Stimulated activated naive CD4-positive, alpha-beta T cell (primary cell): ENCODE data around the gene LIN7B.
"Not testable (repeated sequence)": the region's sequence is repeated elsewhere in the genome, so short reads cannot be mapped to it uniquely, and the experiment has no call there.

Source experiments
- DNase-seq, 6 experiments: peaks; one replicate each; lab custom pipeline; 2025; lab: John Stamatoyannopoulos, UW

Gene LIN7B

DNA sequence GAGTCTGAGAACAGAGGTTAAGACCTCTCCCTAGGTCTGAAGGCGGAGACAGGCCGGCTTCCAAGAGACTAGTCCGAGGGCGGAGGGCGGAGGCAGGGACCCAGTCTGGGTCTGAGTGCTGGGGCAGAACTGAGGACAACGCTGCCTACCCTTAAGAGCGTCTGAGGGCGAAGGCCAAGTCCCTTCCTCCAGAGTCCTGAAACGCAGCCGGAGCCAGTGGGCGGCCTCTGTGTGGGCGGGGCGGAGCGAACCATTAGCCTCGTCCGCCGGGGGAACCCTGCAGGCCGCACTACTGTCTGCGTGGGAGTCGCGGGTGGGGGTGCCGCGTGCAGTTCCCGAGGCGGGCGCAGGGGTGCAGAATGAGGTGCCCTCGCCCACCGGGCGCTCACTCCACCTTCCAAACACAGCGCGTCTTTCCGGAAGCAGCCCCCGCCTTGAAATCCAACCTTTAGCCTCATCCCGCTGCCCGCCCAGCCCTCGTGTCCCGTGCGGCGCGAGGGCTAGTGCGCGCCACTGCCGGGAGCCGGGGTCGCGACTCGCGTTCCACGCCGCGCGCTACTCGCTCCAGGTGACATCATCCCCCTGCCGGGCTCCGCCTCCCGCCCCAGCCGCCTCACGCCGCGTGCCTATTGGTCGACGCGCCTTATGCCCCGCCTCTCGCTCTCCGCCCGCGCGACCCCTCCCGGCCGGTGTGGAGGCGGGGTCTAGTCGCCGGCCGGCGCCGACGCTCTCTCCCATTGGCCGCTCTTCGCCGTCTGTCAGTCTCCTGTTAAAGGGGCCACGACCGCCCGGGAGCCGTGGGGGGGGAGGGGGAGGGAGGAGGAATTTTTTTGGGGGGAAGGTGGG, 4.6 kb downstream of the LIN7B start, which contains the start of gene C19orf73:
C19orf73 (minus strand) TSS at position 579 of the 846 bp plus-strand sequence; CDS start at position 458, 121 bp downstream.
- peak; percentile 91 to 99 (median 94) for DNase-seq

DNA sequence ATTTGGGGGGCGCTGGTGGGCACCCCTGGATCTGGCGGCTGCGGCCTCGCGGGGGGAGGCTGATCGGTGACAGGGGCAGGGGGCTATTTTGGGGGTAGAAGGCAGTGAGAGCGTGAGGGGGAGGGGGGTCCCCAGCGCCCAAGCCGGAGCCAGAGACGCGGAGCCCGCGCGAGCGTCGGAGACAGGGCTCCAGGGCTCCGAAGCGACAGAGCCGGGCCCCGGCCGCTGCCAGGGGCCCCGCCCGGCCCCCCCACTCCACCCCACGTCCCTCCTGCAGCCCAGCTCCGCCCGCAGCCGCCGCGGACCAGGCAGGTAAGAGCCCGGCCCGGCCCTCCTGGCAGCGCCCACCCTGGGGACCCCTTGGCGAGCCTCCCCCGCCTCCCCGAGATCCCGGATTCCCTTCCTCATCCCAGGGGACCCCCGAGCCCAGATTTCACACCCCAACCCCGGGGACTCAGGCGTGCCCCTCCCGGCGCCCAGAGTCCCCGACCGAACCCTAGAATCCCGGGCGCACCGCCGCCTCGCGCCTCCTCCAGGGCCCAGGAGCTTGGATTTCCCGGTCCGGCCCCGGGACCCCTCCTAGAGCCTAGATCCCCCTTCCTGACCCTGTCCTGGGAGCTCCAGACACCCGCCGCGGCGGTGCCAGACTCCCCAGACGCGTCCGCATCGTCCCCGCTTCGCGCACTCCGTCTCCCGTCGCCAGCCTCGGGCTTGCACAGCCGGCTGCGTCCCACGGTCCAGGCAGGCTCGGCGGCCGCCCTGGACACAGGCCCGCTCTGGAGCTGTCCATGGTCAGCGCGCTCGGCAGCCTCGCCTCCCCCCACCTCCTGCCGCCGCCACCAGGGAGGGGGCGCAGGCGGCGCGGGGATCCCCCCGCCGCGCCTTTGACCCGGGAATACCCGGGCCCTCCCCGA, 5.5 kb downstream of the LIN7B start, which contains the start of gene PPFIA3:
PPFIA3 (plus strand) TSS at position 134 of the 914 bp plus-strand sequence. CDS start 8,330 bp downstream, outside the sequence.
- DNase-seq = peak in 2 of 6 experiments; percentile 32 to 52

DNA sequence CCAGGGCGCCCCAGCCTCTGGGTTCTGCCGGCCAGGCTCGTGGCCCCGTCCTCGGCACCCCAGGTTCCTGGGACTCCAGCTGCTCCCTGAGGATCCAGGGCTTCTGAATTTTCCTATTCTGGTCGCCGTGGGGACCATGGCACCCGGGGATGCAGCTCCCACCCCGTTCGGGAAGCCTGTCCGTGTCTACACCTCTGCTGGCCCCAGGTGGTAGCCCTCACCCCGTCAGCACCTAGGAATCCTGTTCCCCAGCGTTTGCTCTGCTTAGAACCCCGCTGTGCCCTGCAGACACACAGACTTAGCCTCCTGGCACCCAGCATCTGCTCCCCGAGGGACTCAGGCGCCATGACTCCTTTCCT, 6.1 kb downstream of the LIN7B start:
- no peak for DNase-seq

DNA sequence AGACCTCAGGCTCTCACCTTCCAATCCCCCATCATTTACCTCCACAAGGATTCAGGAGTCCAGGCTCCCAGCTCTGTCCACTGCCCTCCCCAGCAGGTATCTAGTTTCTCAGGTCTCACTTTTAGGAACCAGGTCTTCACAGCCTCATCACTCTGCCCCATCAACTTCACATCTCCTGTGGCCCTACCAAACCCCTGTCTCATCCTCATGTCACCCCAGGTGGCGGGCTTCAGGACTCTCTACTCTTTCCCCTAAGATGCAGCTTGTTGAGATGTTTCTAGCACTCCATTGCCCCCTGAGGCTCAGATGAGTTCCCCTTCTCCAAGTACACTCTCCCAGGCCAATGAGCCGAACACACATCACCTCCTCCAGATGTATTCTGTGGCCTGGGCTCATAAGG, 6.7 kb downstream of the LIN7B start:
- no peak for DNase-seq

DNA sequence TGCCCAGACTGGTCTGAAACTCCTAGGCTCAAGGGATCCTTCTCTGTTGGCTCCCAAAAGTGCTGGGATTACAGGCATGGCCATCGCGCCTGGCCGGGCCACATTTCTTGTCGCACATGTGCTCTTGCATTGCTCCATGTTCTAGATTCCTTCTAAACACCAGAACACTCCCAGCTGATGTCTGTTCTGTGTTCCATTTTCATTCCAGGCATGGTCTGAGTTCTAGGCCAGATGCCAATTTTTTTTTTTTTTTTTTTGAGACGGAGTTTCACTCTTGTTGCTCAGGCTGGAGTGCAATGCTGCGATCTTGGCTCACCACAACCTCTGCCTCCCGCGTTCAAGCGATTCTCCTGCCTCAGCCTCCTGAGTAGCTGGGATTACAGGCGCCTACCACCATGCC, 7.7 kb downstream of the LIN7B start:
- DNase-seq = not testable (repeated sequence)

DNA sequence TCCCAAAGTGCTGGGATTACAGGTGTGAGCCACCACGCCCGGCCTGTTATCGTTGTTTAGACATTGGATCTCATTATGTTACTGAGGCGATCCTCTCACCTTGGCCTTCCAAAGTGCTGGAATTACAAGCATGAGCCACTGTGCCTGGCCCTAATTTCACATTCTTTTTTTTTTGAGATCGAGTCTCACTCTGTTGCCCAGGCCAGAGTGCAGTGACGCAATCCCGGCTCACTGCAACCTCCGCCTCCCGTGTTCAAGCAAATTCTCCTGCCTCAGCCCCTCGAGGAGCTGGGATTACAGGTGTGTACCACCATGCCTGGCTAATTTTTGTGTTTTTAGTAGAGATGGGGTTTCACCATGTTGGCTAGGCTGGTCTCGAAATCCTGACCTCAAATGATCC, 9.1 kb downstream of the LIN7B start:
- not testable (repeated sequence) for DNase-seq

DNA sequence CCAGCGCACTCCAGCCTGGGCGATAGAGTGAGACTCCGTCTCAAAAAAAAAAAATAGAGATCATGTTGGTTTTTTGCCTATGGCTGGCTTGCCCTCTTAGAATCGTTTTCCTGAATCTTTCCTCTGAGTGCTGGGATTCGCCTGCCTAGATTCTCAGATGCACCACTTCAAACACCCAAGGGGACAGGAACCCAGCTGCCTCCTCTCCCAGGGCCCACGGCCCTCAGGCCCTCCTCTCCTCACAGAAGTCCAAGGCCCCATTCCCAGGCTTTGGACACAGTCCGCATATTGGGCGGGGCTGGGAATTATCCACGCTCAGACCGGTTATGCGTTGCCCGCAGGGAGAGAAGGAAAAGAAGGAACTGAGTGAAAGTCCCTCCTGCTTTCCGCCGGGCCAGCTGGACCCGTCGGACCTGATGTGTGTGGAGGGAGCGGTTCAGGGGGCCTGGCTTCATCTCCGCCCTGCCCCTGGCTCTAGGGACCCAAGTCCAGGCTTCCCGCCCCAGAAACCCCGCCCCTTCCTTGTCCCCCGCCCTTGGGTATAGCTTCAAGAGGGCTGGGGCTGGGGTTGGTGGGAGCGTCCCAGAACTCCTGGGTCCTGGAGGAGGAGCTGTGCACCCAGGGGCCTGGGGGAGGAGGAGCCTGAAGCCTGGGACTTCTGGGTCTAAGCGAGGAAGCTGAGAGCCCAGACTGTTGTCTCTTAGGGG, 11.0 kb downstream of the LIN7B start:
- DNase-seq = no peak

DNA sequence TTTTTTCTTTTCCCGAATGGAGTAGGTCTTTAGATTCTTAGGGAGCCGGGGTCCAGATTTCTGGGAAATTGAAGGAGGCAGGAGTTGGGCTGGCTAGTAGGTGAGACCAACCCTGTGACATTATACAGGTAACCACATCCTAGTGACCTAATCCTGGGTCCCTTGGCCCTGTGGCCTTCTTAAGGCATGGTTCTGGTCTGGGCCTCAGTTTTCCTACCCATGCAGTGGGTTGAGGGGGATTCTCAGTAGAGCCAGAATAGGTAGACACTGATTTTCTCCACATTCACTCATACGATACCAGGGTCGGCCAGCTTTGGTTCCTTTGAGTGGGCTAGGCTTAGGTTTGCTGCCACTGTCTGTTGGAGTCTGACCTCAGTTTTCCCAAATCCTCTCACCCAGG, 12.4 kb downstream of the LIN7B start:
- no peak for DNase-seq

DNA sequence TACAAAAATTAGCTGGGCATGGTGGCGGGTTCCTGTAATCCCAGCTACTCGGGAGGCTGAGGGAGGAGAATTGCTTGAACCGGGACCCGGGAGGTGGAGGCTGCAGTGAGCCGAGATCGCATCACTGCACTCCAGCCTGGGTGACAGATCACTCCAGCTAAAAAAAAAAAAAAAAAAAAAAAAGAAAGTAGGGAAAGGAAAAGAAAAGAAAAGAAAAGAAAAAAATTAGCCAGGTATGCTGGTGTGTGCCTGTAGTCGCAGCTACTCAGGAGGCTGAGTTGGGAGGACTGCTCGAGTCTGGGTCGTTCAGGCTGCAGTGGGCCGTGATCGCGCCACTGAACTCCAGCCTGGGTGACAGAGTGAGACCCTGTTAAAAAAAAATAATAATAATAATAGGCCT, 13.1 kb downstream of the LIN7B start:
- not testable (repeated sequence) for DNase-seq

DNA sequence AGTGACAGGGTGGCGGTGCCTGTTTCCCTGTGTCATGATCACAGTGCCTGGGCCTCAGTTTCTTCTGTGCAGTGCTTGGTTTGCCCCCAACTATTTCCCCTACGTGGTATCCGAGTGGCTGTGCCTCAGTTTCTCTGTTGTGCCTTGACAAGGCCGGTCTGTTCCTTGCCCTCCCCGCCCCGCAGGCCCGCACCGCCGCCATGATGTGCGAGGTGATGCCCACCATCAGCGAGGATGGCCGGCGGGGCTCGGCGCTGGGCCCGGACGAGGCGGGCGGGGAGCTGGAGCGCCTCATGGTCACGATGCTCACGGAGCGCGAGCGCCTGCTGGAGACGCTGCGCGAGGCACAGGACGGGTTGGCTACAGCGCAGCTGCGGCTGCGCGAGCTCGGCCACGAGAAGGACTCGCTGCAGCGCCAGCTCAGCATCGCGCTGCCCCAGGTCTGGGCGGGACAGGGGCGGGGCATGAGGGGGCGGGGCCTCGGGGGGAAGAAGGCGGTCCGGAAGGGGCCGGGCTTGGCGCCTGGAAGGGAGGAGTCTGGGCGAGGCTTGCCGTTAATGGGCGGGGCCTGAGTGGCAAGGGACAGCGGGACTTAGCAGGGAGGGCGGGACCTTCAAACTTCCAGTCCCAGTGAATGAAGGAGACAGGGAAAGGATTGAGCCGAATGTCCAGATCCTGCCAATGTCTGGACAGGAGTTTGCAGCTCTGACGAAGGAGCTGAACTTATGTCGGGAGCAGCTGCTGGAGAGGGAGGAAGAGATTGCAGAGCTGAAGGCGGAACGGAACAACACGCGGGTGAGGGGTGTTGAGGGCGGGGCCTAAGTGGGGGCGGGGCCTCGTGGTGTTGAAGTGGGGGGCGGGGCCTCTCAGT, 13.7 kb downstream of the LIN7B start:
- peak; percentile 92 to 97 (median 95) for DNase-seq

DNA sequence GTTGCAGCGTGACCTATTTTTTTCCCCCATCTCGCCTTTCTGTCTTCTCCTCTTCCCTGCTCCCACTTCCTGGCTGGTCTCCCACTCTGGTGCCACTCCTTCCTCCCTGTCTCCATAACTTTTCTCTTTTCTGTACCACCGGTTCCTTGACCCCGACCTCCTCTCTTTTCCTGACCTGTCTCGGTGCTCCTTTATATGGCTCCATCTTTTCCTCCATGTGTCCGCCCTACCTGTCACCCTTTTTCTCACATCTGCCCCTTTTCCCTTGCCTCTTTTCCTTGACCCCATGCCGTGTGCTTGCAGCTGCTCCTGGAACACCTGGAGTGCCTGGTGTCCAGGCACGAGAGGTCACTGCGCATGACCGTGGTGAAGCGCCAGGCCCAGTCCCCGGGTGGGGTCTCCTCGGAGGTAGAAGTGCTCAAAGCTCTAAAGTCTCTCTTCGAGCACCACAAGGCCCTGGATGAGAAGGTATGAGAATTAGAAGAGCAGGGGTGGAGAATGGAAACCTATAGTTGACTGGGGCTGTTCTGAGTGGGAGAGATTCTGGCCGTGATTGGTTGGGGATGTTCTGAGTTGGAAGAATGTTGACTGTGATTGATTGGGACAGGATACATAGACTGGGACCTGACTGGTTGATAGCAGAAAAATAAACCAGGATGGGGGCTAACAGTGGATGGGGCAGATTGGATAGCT, 14.5 kb downstream of the LIN7B start:
- no peak for DNase-seq

DNA sequence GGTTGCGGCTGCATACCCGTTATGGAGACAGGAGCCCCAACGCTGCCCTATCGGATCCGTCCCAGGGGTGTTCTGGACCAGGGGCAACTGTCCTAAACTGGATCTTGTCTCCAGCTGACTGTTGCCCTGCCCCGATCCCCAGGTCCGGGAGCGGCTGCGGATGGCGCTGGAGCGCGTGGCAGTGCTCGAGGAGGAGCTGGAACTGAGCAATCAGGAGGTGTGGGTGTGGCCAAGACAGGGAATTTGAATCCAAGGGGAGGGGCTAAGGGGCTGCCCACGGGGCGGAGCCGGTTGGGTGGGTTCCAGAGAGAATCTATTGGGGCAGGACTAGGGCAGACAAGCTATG, 15.0 kb downstream of the LIN7B start:
- no peak for DNase-seq

DNA sequence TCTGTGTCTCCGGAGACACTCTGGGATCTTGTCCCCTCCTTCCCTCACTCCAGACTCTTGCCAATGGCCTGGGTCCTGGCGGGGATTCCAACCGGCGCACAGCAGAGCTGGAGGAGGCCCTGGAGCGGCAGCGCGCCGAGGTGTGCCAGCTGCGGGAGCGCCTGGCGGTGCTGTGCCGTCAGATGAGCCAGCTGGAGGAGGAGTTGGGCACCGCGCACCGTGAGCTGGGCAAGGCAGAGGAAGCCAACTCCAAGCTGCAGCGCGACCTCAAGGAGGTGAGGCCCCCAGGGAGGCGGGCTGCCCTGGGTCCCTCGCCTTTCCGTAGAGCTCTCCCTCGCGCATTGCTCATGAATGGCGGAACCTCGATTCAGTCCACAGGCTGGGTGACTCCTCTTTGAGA, 16.2 kb downstream of the LIN7B start:
- no peak for DNase-seq

DNA sequence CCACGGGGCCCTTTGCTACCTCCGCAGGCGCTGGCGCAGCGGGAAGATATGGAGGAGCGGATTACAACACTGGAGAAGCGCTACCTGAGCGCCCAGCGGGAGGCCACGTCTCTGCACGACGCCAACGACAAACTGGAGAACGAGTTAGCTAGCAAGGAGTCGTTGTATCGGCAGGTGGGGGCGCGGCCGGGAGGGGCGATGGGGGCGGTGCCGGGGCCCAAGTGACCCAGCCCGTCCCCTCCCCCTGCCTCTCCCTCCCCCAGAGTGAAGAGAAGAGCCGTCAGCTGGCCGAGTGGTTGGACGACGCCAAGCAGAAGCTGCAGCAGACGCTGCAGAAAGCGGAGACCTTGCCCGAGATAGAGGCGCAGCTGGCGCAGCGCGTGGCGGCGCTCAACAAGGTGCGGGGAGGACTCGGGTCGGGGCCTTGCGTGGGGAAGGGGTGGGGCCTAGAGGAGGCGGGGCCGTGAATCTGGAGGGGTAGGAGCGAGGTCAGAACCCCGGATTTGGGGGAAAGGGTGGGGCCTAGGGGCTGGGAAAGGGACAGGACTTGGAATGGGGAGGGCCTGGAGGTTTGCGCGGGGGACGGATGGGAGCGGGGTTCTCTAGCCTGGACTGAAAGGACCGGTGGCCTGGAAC, 18.9 kb downstream of the LIN7B start:
- peak in 5 of 6 experiments; percentile 26 to 58 (median 46) for DNase-seq

DNA sequence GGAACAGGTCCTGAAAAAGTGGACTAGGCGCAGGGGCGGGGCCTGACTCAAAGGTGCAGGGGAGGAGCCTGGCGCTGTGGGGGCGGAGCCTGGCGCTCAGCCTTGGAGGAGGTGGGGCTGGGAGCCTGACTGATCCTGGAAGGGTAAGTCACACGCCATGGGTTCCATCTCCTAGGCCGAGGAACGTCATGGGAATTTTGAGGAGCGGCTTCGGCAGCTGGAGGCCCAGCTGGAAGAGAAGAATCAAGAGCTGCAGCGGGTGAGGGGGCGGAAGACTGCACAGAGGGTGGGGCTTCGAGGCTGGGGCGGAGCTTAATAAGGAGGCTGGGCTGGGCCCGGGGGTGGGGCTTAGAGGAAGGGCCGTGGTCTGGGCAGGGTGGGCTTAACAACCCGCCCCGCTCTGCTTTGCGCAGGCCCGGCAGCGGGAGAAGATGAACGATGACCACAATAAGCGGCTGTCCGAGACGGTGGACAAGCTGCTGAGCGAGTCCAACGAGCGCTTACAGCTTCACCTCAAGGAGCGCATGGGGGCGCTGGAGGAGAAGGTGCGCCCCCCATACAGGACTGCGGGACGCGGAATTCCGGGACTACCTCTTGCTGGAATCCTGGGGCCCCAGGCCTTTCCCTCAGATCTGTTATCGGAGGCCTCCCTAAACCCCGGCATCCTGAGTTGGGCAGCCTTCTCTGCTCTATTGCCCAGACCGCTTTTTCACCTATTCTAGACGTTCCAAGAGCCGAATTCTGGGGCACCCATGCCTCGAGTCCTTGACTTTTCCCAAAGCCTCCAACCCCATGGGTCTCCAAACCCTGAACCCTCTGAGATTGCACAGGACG, 19.7 kb downstream of the LIN7B start:
- peak; percentile 35 to 62 (median 48) for DNase-seq

DNA sequence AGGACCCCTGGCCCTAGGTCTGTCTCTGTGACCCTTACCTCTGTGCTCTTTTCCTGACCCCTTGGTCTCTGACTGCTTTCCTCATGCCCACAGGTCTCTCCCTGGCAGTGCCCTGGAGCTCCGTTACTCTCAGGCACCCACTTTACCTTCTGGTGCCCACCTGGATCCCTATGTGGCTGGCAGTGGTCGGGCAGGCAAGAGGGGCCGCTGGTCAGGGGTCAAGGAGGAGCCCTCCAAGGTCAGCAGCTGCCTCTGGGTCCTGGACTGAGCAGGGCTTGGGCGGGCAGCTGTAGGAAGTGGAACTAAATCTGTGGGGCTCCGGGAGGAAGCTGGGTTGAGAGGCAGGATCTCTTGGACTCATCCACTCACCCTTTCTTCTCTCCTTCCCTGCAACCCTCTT, 21.5 kb downstream of the LIN7B start:
- DNase-seq = no peak

DNA sequence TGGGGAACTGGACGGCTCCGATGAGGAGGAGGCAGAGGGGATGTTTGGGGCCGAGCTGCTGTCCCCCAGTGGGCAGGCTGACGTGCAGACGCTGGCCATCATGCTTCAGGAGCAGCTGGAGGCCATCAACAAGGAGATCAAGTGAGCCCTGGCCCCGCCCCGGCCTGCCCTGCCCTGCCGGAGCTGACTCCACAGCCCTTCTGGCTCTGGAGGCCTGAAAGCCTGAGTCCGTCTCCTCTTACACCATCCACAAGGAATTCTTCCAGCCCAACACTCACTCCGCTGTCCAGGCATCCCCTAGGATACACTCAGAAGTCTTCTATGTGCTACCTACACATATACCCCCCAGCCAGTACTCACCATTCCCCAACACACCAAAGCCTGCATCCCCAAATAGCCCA, 22.6 kb downstream of the LIN7B start:
- DNase-seq = no peak

DNA sequence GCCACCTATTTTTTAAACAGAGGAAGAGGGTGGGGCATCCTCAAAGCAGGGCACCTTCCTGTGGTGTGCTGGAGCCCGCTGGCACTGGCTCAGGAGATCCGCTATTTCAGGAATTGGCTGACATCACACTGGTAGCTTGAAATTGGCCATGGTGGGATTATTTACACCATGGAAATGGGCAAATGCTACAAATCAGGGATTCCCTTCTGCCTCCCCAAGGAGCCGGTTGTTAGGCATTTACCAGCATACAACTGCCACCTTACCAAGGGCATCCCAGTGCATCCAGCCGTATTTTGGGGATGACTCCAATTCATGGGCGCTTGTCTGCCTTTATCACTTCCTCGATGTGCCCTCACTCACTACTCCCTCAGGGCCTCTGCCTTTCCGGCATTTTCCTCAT, 26.8 kb downstream of the LIN7B start:
- DNase-seq = no peak

DNA sequence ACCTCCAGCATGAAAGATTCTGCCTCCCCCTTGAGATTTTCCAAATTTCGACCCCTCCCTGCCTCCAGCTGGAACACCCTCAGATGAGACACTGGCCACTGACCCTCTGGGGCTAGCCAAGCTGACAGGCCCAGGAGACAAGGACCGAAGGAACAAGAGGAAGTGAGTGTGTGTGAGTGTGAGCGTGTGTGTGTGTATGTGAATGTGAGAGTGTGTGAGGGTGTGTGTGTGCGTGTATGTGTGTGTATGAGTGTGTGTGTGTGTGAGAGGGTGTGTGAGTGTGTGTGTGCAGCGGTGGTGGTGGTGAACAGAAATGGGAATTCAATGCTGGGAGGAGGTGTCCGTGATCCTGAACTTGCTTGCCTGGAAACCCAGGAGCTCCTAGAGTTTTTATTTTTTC, 27.2 kb downstream of the LIN7B start:
- DNase-seq = no peak
